ENCODE measurements around the gene FRMPD2.

Gene FRMPD2

GRCh38 chr10:48271047-48271730 is 3.3 kb downstream of the FRMPD2 start:
- H3K14ac ChIP-seq (ENCODE audit: low read length), result no peak overlapping the region
- no peaks in the 10 kb centered on the region for H3K36me3 ChIP-seq (replicated peaks in 1 of 2; ENCODE audit: control insufficient read depth in 2 of 2, insufficient read depth in 2 of 2, low read length in 2 of 2)
- H3K18ac ChIP-seq (ENCODE audit: low read length), result no peak overlapping the region
- no peak overlapping the region for H2BK15ac ChIP-seq (ENCODE audit: low read length)
- H4K91ac ChIP-seq (ENCODE audit: low read depth, low read length, poor library complexity), result no peak overlapping the region
- H3K4me3 ChIP-seq (ENCODE audit: low read length in 2 of 2), result no peak overlapping the region
- no peak overlapping the region for H2AFZ ChIP-seq (ENCODE audit: low read length)
- H2BK12ac ChIP-seq (ENCODE audit: low read length), result no peak overlapping the region
- peaks cover 0 to 6% (median 0%) of the 10 kb centered on the region in 3 experiments for H3K27me3 ChIP-seq (ENCODE audit: control insufficient read depth in 3 of 3, insufficient read depth in 3 of 3, low read depth in 1 of 3, low read length in 3 of 3)
- no peak overlapping the region for H3K4ac ChIP-seq (ENCODE audit: low read length)
- H3K79me1 ChIP-seq (ENCODE audit: low read depth, low read length), result no peaks in the 10 kb centered on the region
- no peak overlapping the region for H3K9ac ChIP-seq (ENCODE audit: low read depth, low read length, poor library complexity)
- no peak overlapping the region for H3K4me2 ChIP-seq (ENCODE audit: insufficient read depth, low read length, poor library complexity, severe bottlenecking)
- no peak for DNase-seq (ENCODE audit: low spot score)
- H3K4me1 ChIP-seq (ENCODE audit: control insufficient read depth in 2 of 2, insufficient read depth in 1 of 2, low read depth in 1 of 2, low read length in 2 of 2), result peaks cover 2 to 8% of the 10 kb centered on the region in 2 donors
- H3K23ac ChIP-seq (ENCODE audit: low read depth, low read length, poor library complexity), result no peak overlapping the region
- H3K27ac ChIP-seq (replicated peaks; ENCODE audit: low read length), result no peak overlapping the region
- H2BK5ac ChIP-seq (ENCODE audit: low read length), result no peak overlapping the region
- H2AK5ac ChIP-seq (ENCODE audit: low read depth, low read length), result no peak overlapping the region
- no peak overlapping the region for H4K8ac ChIP-seq (ENCODE audit: low read depth, low read length)
- WGBS, 2 donors (ENCODE audit: extremely low coverage in 2 of 2, insufficient read length in 2 of 2, insufficient replicate concordance in 1 of 2), result no CpG with 5 or more reads among the region's 5 CpGs
- H3K9me3 ChIP-seq (replicated peaks in 1 of 2; ENCODE audit: control insufficient read depth in 2 of 2, insufficient read depth in 1 of 2, low read depth in 1 of 2, low read length in 2 of 2), result no peaks in the 10 kb centered on the region
- H2BK120ac ChIP-seq (ENCODE audit: low read depth, low read length), result no peak overlapping the region

DNA sequence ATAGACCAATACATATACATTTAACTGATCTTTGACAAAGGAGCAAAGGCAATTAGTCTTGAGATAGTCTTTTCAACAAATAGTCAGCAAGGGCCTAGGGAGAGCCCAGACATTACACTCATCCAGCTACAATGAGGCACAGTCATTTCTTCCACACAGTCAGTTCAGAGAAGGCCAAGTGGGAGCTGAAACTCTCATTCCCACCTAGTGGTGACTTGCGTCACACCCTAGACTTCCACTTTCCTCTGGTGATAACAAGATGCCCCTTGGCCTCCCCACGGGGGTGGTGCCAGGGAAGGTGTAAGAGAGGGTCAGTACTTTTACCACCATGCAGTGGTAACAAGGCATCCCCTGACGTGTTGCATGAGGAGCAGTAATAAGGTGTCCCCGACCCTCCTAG is 8.0 kb downstream of the FRMPD2 start:
- peaks cover 0 to 6% (median 0%) of the 10 kb centered on the region in 3 experiments for H3K27me3 ChIP-seq (ENCODE audit: control insufficient read depth in 3 of 3, insufficient read depth in 3 of 3, low read depth in 1 of 3, low read length in 3 of 3)
- no peak overlapping the region for H2BK5ac ChIP-seq (ENCODE audit: low read length)
- H3K9ac ChIP-seq (ENCODE audit: low read depth, low read length, poor library complexity), result no peak overlapping the region
- no peak overlapping the region for H2AFZ ChIP-seq (ENCODE audit: low read length)
- DNase-seq (ENCODE audit: low spot score), result no peak
- H3K23ac ChIP-seq (ENCODE audit: low read depth, low read length, poor library complexity), result no peak overlapping the region
- no peak overlapping the region for H4K91ac ChIP-seq (ENCODE audit: low read depth, low read length, poor library complexity)
- no peaks in the 10 kb centered on the region for H3K9me3 ChIP-seq (replicated peaks in 1 of 2; ENCODE audit: control insufficient read depth in 2 of 2, insufficient read depth in 1 of 2, low read depth in 1 of 2, low read length in 2 of 2)
- no peak overlapping the region for H4K8ac ChIP-seq (ENCODE audit: low read depth, low read length)
- no peak overlapping the region for H3K14ac ChIP-seq (ENCODE audit: low read length)
- no CpG with 5 or more reads among the region's 4 CpGs for WGBS, 2 donors (ENCODE audit: extremely low coverage in 2 of 2, insufficient read length in 2 of 2, insufficient replicate concordance in 1 of 2)
- no peak overlapping the region for H3K18ac ChIP-seq (ENCODE audit: low read length)
- no peak overlapping the region for H2BK15ac ChIP-seq (ENCODE audit: low read length)
- no peak overlapping the region for H3K27ac ChIP-seq (replicated peaks; ENCODE audit: low read length)
- no peak overlapping the region for H3K4me3 ChIP-seq (ENCODE audit: low read length in 2 of 2)
- H2BK120ac ChIP-seq (ENCODE audit: low read depth, low read length), result no peak overlapping the region
- H2BK12ac ChIP-seq (ENCODE audit: low read length), result no peak overlapping the region
- no peak overlapping the region for H2AK5ac ChIP-seq (ENCODE audit: low read depth, low read length)
- no peaks in the 10 kb centered on the region for H3K79me1 ChIP-seq (ENCODE audit: low read depth, low read length)
- no peak overlapping the region for H3K4ac ChIP-seq (ENCODE audit: low read length)
- H3K4me1 ChIP-seq (ENCODE audit: control insufficient read depth in 2 of 2, insufficient read depth in 1 of 2, low read depth in 1 of 2, low read length in 2 of 2), result peaks cover 0 to 1% of the 10 kb centered on the region in 2 donors
- no peak overlapping the region for H3K4me2 ChIP-seq (ENCODE audit: insufficient read depth, low read length, poor library complexity, severe bottlenecking)
- no peaks in the 10 kb centered on the region for H3K36me3 ChIP-seq (replicated peaks in 1 of 2; ENCODE audit: control insufficient read depth in 2 of 2, insufficient read depth in 2 of 2, low read length in 2 of 2)

GRCh38 chr10:48258105-48258504 is 16.4 kb downstream of the FRMPD2 start:
- Histone ChIP-seq H2BK120ac (ENCODE audit: low read depth, low read length) (no peak overlapping the region), H4K8ac (ENCODE audit: low read depth, low read length) (no peak overlapping the region), H3K23ac (ENCODE audit: low read depth, low read length, poor library complexity) (no peak overlapping the region), H3K9me3 (replicated peaks in 1 of 2; ENCODE audit: control insufficient read depth in 2 of 2, insufficient read depth in 1 of 2, low read depth in 1 of 2, low read length in 2 of 2) (peaks cover 0 to 4% of the 10 kb centered on the region in 2 donors), H3K4me2 (ENCODE audit: insufficient read depth, low read length, poor library complexity, severe bottlenecking) (no peak overlapping the region), H3K14ac (ENCODE audit: low read length) (no peak overlapping the region), H3K4ac (ENCODE audit: low read length) (no peak overlapping the region), H2AFZ (ENCODE audit: low read length) (no peak overlapping the region), H3K9ac (ENCODE audit: low read depth, low read length, poor library complexity) (no peak overlapping the region), H2BK15ac (ENCODE audit: low read length) (no peak overlapping the region), H2BK5ac (ENCODE audit: low read length) (no peak overlapping the region), H3K27me3 (ENCODE audit: control insufficient read depth in 3 of 3, insufficient read depth in 3 of 3, low read depth in 1 of 3, low read length in 3 of 3) (peaks cover 0 to 3% (median 0%) of the 10 kb centered on the region in 3 experiments), H3K18ac (ENCODE audit: low read length) (no peak overlapping the region), H3K4me3 (ENCODE audit: low read length in 2 of 2) (no peak overlapping the region), H2BK12ac (ENCODE audit: low read length) (no peak overlapping the region), H2AK5ac (ENCODE audit: low read depth, low read length) (no peak overlapping the region), H3K4me1 (ENCODE audit: control insufficient read depth in 2 of 2, insufficient read depth in 1 of 2, low read depth in 1 of 2, low read length in 2 of 2) (no peaks in the 10 kb centered on the region), H3K27ac (replicated peaks; ENCODE audit: low read length) (no peak overlapping the region), H4K91ac (ENCODE audit: low read depth, low read length, poor library complexity) (no peak overlapping the region), H3K36me3 (replicated peaks in 1 of 2; ENCODE audit: control insufficient read depth in 2 of 2, insufficient read depth in 2 of 2, low read length in 2 of 2) (no peaks in the 10 kb centered on the region), H3K79me1 (ENCODE audit: low read depth, low read length) (no peaks in the 10 kb centered on the region)
- DNase-seq (ENCODE audit: low spot score), result no peak
- no CpG with 5 or more reads among the region's 1 CpG for WGBS, 2 donors (ENCODE audit: extremely low coverage in 2 of 2, insufficient read length in 2 of 2, insufficient replicate concordance in 1 of 2)

- Histone ChIP-seq H3K18ac (ENCODE audit: low read length) (no peak overlapping the region), H2BK15ac (ENCODE audit: low read length) (no peak overlapping the region), H3K9me3 (replicated peaks in 1 of 2; ENCODE audit: control insufficient read depth in 2 of 2, insufficient read depth in 1 of 2, low read depth in 1 of 2, low read length in 2 of 2) (peaks cover 0 to 4% of the 10 kb centered on the region in 2 donors), H4K8ac (ENCODE audit: low read depth, low read length) (no peak overlapping the region), H3K4me3 (ENCODE audit: low read length in 2 of 2) (no peak overlapping the region), H2BK12ac (ENCODE audit: low read length) (no peak overlapping the region), H3K36me3 (replicated peaks in 1 of 2; ENCODE audit: control insufficient read depth in 2 of 2, insufficient read depth in 2 of 2, low read length in 2 of 2) (no peaks in the 10 kb centered on the region), H4K91ac (ENCODE audit: low read depth, low read length, poor library complexity) (no peak overlapping the region), H2BK5ac (ENCODE audit: low read length) (no peak overlapping the region), H3K9ac (ENCODE audit: low read depth, low read length, poor library complexity) (no peak overlapping the region), H2AFZ (ENCODE audit: low read length) (no peak overlapping the region), H3K23ac (ENCODE audit: low read depth, low read length, poor library complexity) (no peak overlapping the region), H3K4ac (ENCODE audit: low read length) (no peak overlapping the region), H3K27ac (replicated peaks; ENCODE audit: low read length) (no peak overlapping the region), H2BK120ac (ENCODE audit: low read depth, low read length) (no peak overlapping the region), H2AK5ac (ENCODE audit: low read depth, low read length) (no peak overlapping the region), H3K27me3 (ENCODE audit: control insufficient read depth in 3 of 3, insufficient read depth in 3 of 3, low read depth in 1 of 3, low read length in 3 of 3) (peaks cover 0 to 3% (median 0%) of the 10 kb centered on the region in 3 experiments), H3K14ac (ENCODE audit: low read length) (no peak overlapping the region), H3K4me2 (ENCODE audit: insufficient read depth, low read length, poor library complexity, severe bottlenecking) (no peak overlapping the region), H3K4me1 (ENCODE audit: control insufficient read depth in 2 of 2, insufficient read depth in 1 of 2, low read depth in 1 of 2, low read length in 2 of 2) (no peaks in the 10 kb centered on the region), H3K79me1 (ENCODE audit: low read depth, low read length) (no peaks in the 10 kb centered on the region)
- whole genome bisulfite sequencing, 2 donors (ENCODE audit: extremely low coverage in 2 of 2, insufficient read length in 2 of 2, insufficient replicate concordance in 1 of 2), result no CpG with 5 or more reads among the region's 3 CpGs
- no peak for DNase-seq (ENCODE audit: low spot score)
These were observed 17.0 kb downstream of the FRMPD2 start for GRCh38 chr10:48257407-48257961.

Measured in neuronal stem cell (in vitro differentiated cells).